Hepatocyte (in vitro differentiated cells): ENCODE measurements around the gene TP53I11.

Experiments
- EZH2 ChIP-seq: fragments of 200-600 bp; sonication (generic); IDR thresholded peaks from 2 replicates; pipeline ENCODE4 v1.6.1; 2016; ENCODE audit warnings: antibody characterized with exemption, mild to moderate bottlenecking, borderline replicate concordance
- TF ChIP-seq, protein P1 (sequence below): fragments of 200-600 bp; sonication (generic); IDR thresholded peaks from 2 replicates; pipeline ENCODE4 v1.5.1; 2016; ENCODE audit warnings: antibody characterized with exemption, mild to moderate bottlenecking; ENCODE audit not compliant: poor library complexity

- TF ChIP-seq, protein P1, sequence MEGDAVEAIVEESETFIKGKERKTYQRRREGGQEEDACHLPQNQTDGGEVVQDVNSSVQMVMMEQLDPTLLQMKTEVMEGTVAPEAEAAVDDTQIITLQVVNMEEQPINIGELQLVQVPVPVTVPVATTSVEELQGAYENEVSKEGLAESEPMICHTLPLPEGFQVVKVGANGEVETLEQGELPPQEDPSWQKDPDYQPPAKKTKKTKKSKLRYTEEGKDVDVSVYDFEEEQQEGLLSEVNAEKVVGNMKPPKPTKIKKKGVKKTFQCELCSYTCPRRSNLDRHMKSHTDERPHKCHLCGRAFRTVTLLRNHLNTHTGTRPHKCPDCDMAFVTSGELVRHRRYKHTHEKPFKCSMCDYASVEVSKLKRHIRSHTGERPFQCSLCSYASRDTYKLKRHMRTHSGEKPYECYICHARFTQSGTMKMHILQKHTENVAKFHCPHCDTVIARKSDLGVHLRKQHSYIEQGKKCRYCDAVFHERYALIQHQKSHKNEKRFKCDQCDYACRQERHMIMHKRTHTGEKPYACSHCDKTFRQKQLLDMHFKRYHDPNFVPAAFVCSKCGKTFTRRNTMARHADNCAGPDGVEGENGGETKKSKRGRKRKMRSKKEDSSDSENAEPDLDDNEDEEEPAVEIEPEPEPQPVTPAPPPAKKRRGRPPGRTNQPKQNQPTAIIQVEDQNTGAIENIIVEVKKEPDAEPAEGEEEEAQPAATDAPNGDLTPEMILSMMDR, result no peak
- TF ChIP-seq EZH2, result no peak
These were observed 21.9 kb downstream of the TP53I11 start for GRCh38 chr11:44928816-44929215.
